GM23338 (cell line): ENCODE data around the gene MYLK. TPM values are rescaled to one million over a fixed set of nuclear protein-coding genes. Genes with fewer than 3 reads are reported as not detected.

Experiments
- ATAC-seq: fragments of 200-7000 bp; cut with Tn5 transposase; 3 replicates; pipeline ENCODE4 v1.9.1; 2020
- DNase-seq: peaks from one replicate; pipeline ENCODE4 v3.0.0-alpha.2; 2015; ENCODE audit warnings: low spot score
- H2AFZ ChIP-seq: fragments of 200-600 bp; sonication (generic); 2 replicates; pipeline ENCODE4 v1.8.0; 2016; ENCODE audit warnings: antibody characterized with exemption, mild to moderate bottlenecking, moderate library complexity
- H3F3A ChIP-seq: fragments of 200-600 bp; sonication (generic); replicated peaks from 2 replicates; pipeline ENCODE4 v1.8.0; 2017; ENCODE audit warnings: antibody characterized with exemption, mixed run types, low read depth
- H3K27ac ChIP-seq: fragments of 200-600 bp; sonication (generic); 2 replicates; pipeline ENCODE4 v1.6.1; 2016; ENCODE audit warnings: low read depth
- H3K27me3 ChIP-seq: fragments of 200-600 bp; sonication (generic); 2 replicates; pipeline ENCODE4 v1.8.0; 2016; ENCODE audit warnings: mild to moderate bottlenecking, mixed run types, moderate library complexity; ENCODE audit not compliant: insufficient read depth
- H3K36me3 ChIP-seq: fragments of 200-600 bp; sonication (generic); 2 replicates; pipeline ENCODE4 v1.8.0; 2016; ENCODE audit warnings: mild to moderate bottlenecking; ENCODE audit not compliant: insufficient read depth
- H3K4me1 ChIP-seq: fragments of 200-600 bp; sonication (generic); 2 replicates; pipeline ENCODE4 v1.8.0; 2016; ENCODE audit warnings: mild to moderate bottlenecking, moderate library complexity; ENCODE audit not compliant: insufficient read depth
- H3K4me2 ChIP-seq: fragments of 200-600 bp; sonication (generic); 2 replicates; pipeline ENCODE4 v1.7.1; 2017; ENCODE audit warnings: mixed run types
- H3K4me3 ChIP-seq: fragments of 200-600 bp; sonication (generic); 2 replicates; pipeline ENCODE4 v1.6.1; 2016; ENCODE audit warnings: mixed run types
- H3K79me2 ChIP-seq: fragments of 200-600 bp; sonication (generic); replicated peaks from 2 replicates; pipeline ENCODE4 v1.8.0; 2017; ENCODE audit warnings: mild to moderate bottlenecking; ENCODE audit not compliant: insufficient read depth
- H3K9me2 ChIP-seq: fragments of 200-600 bp; sonication (generic); 2 replicates; pipeline ENCODE4 v1.8.0; 2017; ENCODE audit not compliant: insufficient read depth
- H4K20me1 ChIP-seq: fragments of 200-600 bp; sonication (generic); replicated peaks from 2 replicates; pipeline ENCODE4 v1.8.0; 2017; ENCODE audit warnings: mild to moderate bottlenecking; ENCODE audit not compliant: insufficient read depth
- H3K27ac Mint-ChIP-seq: 2 replicates; pipeline ENCODE4 v1.8.0; 2020; ENCODE audit warnings: inconsistent platforms, mild to moderate bottlenecking, moderate library complexity, mixed read lengths
- H3K27me3 Mint-ChIP-seq: 3 replicates; pipeline ENCODE4 v1.8.0; 2022; ENCODE audit warnings: low read depth, mild to moderate bottlenecking, moderate library complexity, mixed read lengths, inconsistent platforms; ENCODE audit not compliant: insufficient read depth, poor library complexity
- H3K36me3 Mint-ChIP-seq: 3 replicates; pipeline ENCODE4 v1.8.0; 2021; ENCODE audit warnings: low read depth, mild to moderate bottlenecking, inconsistent platforms, moderate library complexity, mixed read lengths
- H3K4me1 Mint-ChIP-seq: 3 replicates; pipeline ENCODE4 v1.8.0; 2020; ENCODE audit warnings: mild to moderate bottlenecking, inconsistent platforms, mixed read lengths
- H3K4me3 Mint-ChIP-seq: 3 replicates; pipeline ENCODE4 v1.8.0; 2021; ENCODE audit warnings: moderate library complexity, mild to moderate bottlenecking, inconsistent platforms, mixed read lengths
- H3K9me3 Mint-ChIP-seq: 3 replicates; pipeline ENCODE4 v1.8.0; 2020; ENCODE audit warnings: moderate library complexity, mild to moderate bottlenecking, inconsistent platforms, mixed read lengths
- CREB1 ChIP-seq: fragments of 250-450 bp; sonication (Bioruptor Pico); IDR thresholded peaks from 2 replicates; pipeline ENCODE4 v1.5.0; 2020; ENCODE audit warnings: low read depth, mild to moderate bottlenecking, moderate library complexity
- CTCF ChIP-seq, 2 experiments: fragments of 200-600 bp in 1 of 2; sonication (generic) in 1 of 2; conservative IDR thresholded peaks; 2 replicates each; pipeline versions ENCODE4 v1.5.1 to v1.6.1; 2016 to 2017; ENCODE audit warnings: antibody characterized with exemption in 2 of 2, low read depth in 2 of 2, mild to moderate bottlenecking in 2 of 2, moderate library complexity in 1 of 2
- ETS1 ChIP-seq: IDR thresholded peaks from 2 replicates; pipeline ENCODE4 v1.6.1; 2016; ENCODE audit warnings: antibody characterized with exemption
- ZNF331 ChIP-seq: fragments of 250-450 bp; sonication (Bioruptor Pico); IDR thresholded peaks from 2 replicates; pipeline ENCODE4 v1.5.0; 2020; ENCODE audit warnings: low read depth, mild to moderate bottlenecking, moderate library complexity
- polyA plus RNA-seq: library from polyadenylated mRNA; unstranded; fragments of >200 nt; fragmentation: Nextera tagmentation; extraction: Ambion mirVana; gene quantifications from 2 replicates; pipeline ENCODE4 v1.2.1, GENCODE V29; 2016
- total RNA-seq: library from RNA; depleted of rRNA; stranded (reverse); fragments of >200 nt; shearing (Covaris generic); gene quantifications from 2 replicates; pipeline ENCODE4 v1.2.3, GENCODE V29; 2014

Gene MYLK
- total and polyA plus RNA-seq, 2 experiments from 2014 or later = 11.5 to 17.9 TPM

GRCh38 chr3:123724306-123724705 lies 159.8 kb downstream of the MYLK start:
- Histone ChIP-seq H3K4me2 (no peak overlapping the region), H3K27me3 (no peaks in the 10 kb centered on the region), H3K4me3 (no peak overlapping the region), H2AFZ (no peak overlapping the region), H3K27ac (no peak overlapping the region), H3F3A (no peaks in the 10 kb centered on the region), H3K9me2 (no peaks in the 10 kb centered on the region), H3K79me2 (no peaks in the 10 kb centered on the region), H3K4me1 (no peaks in the 10 kb centered on the region), H4K20me1 (no peaks in the 10 kb centered on the region), H3K36me3 (no peaks in the 10 kb centered on the region)
- Mint-ChIP-seq H3K4me3 (no peak overlapping the region), H3K4me1 (peaks cover 2% of the 10 kb centered on the region; the same call in 2 of the 3 replicates), H3K36me3 (no peaks in the 10 kb centered on the region), H3K27ac (no peak overlapping the region), H3K27me3 (peaks cover 2% of the 10 kb centered on the region), H3K9me3 (no peaks in the 10 kb centered on the region)
- ATAC-seq (peak; percentile 67), DNase-seq (peak; percentile 78)
- no peak for TF ChIP-seq ETS1
- no peak for TF ChIP-seq ZNF331 (CRISPR knock-in tag)
- peak; percentile 62 to 68 for TF ChIP-seq CTCF (conservative IDR thresholded peaks at IDR 0.05; ENCODE audit: low read depth in 2 of 2)

GRCh38 chr3:123723522-123724168 lies 160.5 kb downstream of the MYLK start:
- Mint-ChIP-seq H3K4me3 (no peak overlapping the region), H3K4me1 (peaks cover 6% of the 10 kb centered on the region), H3K36me3 (no peaks in the 10 kb centered on the region), H3K27me3 (peaks cover 4% of the 10 kb centered on the region), H3K27ac (peak overlapping the region; percentile 77; the same call in 1 of the 2 replicates), H3K9me3 (no peaks in the 10 kb centered on the region)
- H3K4me1 ChIP-seq = no peaks in the 10 kb centered on the region
- H3K9me2 ChIP-seq = no peaks in the 10 kb centered on the region
- H3K4me3 ChIP-seq = no peak overlapping the region
- ATAC-seq (peak; percentile 74), DNase-seq (peak; percentile 93)
- H3K27ac ChIP-seq = no peak overlapping the region
- no peaks in the 10 kb centered on the region for H3F3A ChIP-seq
- no peaks in the 10 kb centered on the region for H3K79me2 ChIP-seq
- H4K20me1 ChIP-seq = no peaks in the 10 kb centered on the region
- TF ChIP-seq CREB1 (CRISPR knock-in tag) (peak; percentile 97), ETS1 (no peak), CTCF (conservative IDR thresholded peaks at IDR 0.05; ENCODE audit: low read depth in 2 of 2) (peak; percentile 78 to 91)
- no peak overlapping the region for H3K4me2 ChIP-seq
- H3K27me3 ChIP-seq = no peaks in the 10 kb centered on the region
- no peak overlapping the region for H2AFZ ChIP-seq
- H3K36me3 ChIP-seq = no peaks in the 10 kb centered on the region
